ENCODE data around the gene ZNF780B.

- TF ChIP-seq YY1 (IDR thresholded peaks at IDR 0.05; ENCODE audit: insufficient read depth, insufficient read length), result no peak
- TF ChIP-seq SUZ12 (IDR thresholded peaks at IDR 0.05; ENCODE audit: extremely low read depth, insufficient read depth, insufficient read length), result no peak
- no peak; the same call in 1 of the 2 replicates for TF ChIP-seq ZNF274 (IDR thresholded peaks at IDR 0.05; ENCODE audit: low read depth, low read length)
These were observed 22.0 kb downstream of the ZNF780B start for GRCh38 chr19:40033989-40034560.
